Activated CD8-positive, alpha-beta T cell treated with anti-CD3 and anti-CD28 coated beads for 36 hours (primary cell): ENCODE measurements around the gene TNPO1. TPM values are rescaled to one million over a fixed set of nuclear protein-coding genes. Genes with fewer than 3 reads are reported as not detected.

Experiments used
- ATAC-seq: fragments of 200-7000 bp; cut with Tn5 transposase; one replicate; pipeline ENCODE4 v1.10.0; 2021; ENCODE audit warnings: mild to moderate bottlenecking, moderate library complexity
- CTCF ChIA-PET: fragments of 350-600 bp; sonication (Branson Sonifier 250); formaldehyde crosslinking; loops from one replicate; lab custom pipeline; 2021; ENCODE audit warnings: antibody characterized with exemption; lab: Charles Lee
- POLR2A ChIA-PET: fragments of 350-600 bp; sonication (Branson Sonifier 250); formaldehyde crosslinking; loops from one replicate; lab custom pipeline; 2021; ENCODE audit warnings: antibody characterized with exemption; lab: Charles Lee
- DNase-seq: peaks from one replicate; pipeline ENCODE4 v3.0.0-alpha.2; 2020
- H3K27ac Mint-ChIP-seq: one replicate; pipeline ENCODE4 v1.8.0; 2021; ENCODE audit warnings: mild to moderate bottlenecking, mixed read lengths
- H3K27me3 Mint-ChIP-seq: one replicate; pipeline ENCODE4 v1.8.0; 2021; ENCODE audit warnings: mixed read lengths
- H3K36me3 Mint-ChIP-seq: one replicate; pipeline ENCODE4 v1.8.0; 2021; ENCODE audit warnings: low read depth, mixed read lengths
- H3K4me1 Mint-ChIP-seq: one replicate; pipeline ENCODE4 v1.8.0; 2021; ENCODE audit warnings: low read depth, mixed read lengths
- H3K4me3 Mint-ChIP-seq: one replicate; pipeline ENCODE4 v1.8.0; 2021; ENCODE audit warnings: mild to moderate bottlenecking, moderate library complexity, mixed read lengths
- H3K9me3 Mint-ChIP-seq: one replicate; pipeline ENCODE4 v1.8.0; 2021; ENCODE audit warnings: mixed read lengths
- CTCF ChIP-seq: fragments of 200-600 bp; IDR thresholded peaks from one replicate; pipeline ENCODE4 v1.8.0; 2022; ENCODE audit warnings: antibody characterized with exemption, mild to moderate bottlenecking
- intact Hi-C: fragments of 100-400 bp; cut with micrococcal nuclease; formaldehyde crosslinking; loops from one replicate; pipeline ENCODE4 v1.10.0; 2022
- microRNA-seq: library from miRNA; unstranded; fragments of <30 nt; microRNA quantifications from one replicate; pipeline ENCODE4 v1.2.0, GENCODE V29; 2022; ENCODE audit warnings: borderline microRNAs expressed, borderline replicate concordance
- total RNA-seq, 2 experiments: library from RNA; stranded (reverse); gene quantifications; one replicate each; pipeline ENCODE4 v1.2.3, GENCODE V29; 2021

Gene TNPO1
- total RNA-seq, 2 experiments from 2014 or later: 97.8 to 116 TPM

- CTCF ChIA-PET: interaction anchor here (0.7 to 1.8 kb wide), 11 partner anchors 10 to 498 kb away, joined by 3 to 5 read pairs (median 4); no protein-coding TSS in a partner anchor
- no peak for TF ChIP-seq CTCF
- Mint-ChIP-seq H3K9me3 (no peaks in the 10 kb centered on the region), H3K4me3 (peak overlapping the region; percentile 73), H3K27ac (no peak overlapping the region), H3K27me3 (peaks cover 37% of the 10 kb centered on the region), H3K36me3 (no peaks in the 10 kb centered on the region), H3K4me1 (peaks cover 13% of the 10 kb centered on the region)
- intact Hi-C loops: no loop called here
- POLR2A ChIA-PET: interaction anchor here (0.6 to 1.3 kb wide), 2 partner anchors 269 to 637 kb away, joined by 3 read pairs; partner anchors contain the start of genes MRPS27 and PTCD2
- ATAC-seq: peak; percentile 35
- DNase-seq: peak; percentile 35
Measured at GRCh38 chr5:72956324-72957140, 140.1 kb downstream of the TNPO1 start.

GRCh38 chr5:72957337-72957736 is 140.9 kb downstream of the TNPO1 start:
- Mint-ChIP-seq H3K27me3 (peaks cover 35% of the 10 kb centered on the region), H3K4me1 (peaks cover 13% of the 10 kb centered on the region), H3K9me3 (no peaks in the 10 kb centered on the region), H3K36me3 (no peaks in the 10 kb centered on the region), H3K4me3 (peak overlapping the region; percentile 73), H3K27ac (no peak overlapping the region)
- intact Hi-C loops: no loop called here
- TF ChIP-seq CTCF: no peak
- ChIA-PET CTCF (interaction anchor here (0.6 to 1.7 kb wide), 3 partner anchors 34 to 245 kb away, joined by 3 to 5 read pairs (median 3); no protein-coding TSS in a partner anchor), POLR2A (interaction anchor here (0.6 kb wide), 1 partner anchor 270 kb away, joined by 3 read pairs; no protein-coding TSS in a partner anchor)
- DNase-seq (no peak), ATAC-seq (no peak)

GRCh38 chr5:72959257-72959656 is 142.8 kb downstream of the TNPO1 start:
- H3K4me3 Mint-ChIP-seq: no peak overlapping the region
- H3K4me1 Mint-ChIP-seq: peaks cover 13% of the 10 kb centered on the region
- CTCF ChIA-PET: no interaction called here
- intact Hi-C loops: no loop called here
- H3K27me3 Mint-ChIP-seq: peaks cover 30% of the 10 kb centered on the region
- DNase-seq: no peak
- ATAC-seq: no peak
- H3K9me3 Mint-ChIP-seq: no peaks in the 10 kb centered on the region
- no peak for TF ChIP-seq CTCF
- POLR2A ChIA-PET: no interaction called here
- H3K27ac Mint-ChIP-seq: no peak overlapping the region
- no peaks in the 10 kb centered on the region for H3K36me3 Mint-ChIP-seq

Small RNAs within 50 kb of the gene (microRNA-seq; reads per million reads assigned to microRNA genes)
- gene MIR4804: 0.91 reads per million

Other genes with a start within 250 kb of the TNPO1 start
- gene FCHO2, start 139.4 kb downstream of the TNPO1 start, total RNA-seq: 1 to 10 TPM in 1 of 2 experiments, under 1 TPM in 1; 0.32 to 1.0 TPM